SKM-1 treated with dmso at 0.1 percent for 144 hours (cell line): ENCODE measurements around the gene CENPH.
"Not testable (repeated sequence)": the region's sequence is repeated elsewhere in the genome, so short reads cannot be mapped to it uniquely, and the experiment has no call there.

Source experiments
- DNase-seq: peaks from one replicate; lab custom pipeline; 2025; ENCODE audit not compliant: unreplicated experiment; lab: John Stamatoyannopoulos, UW

The CENPH gene

GRCh38 chr5:69189162-69190086, at the start of gene CENPH:
Gene CENPH (plus strand): TSS chr5:69189583. CDS start chr5:69189635, 52 bp downstream.
- peak; percentile 90 for DNase-seq

GRCh38 chr5:69140239-69140638, 49.1 kb upstream of the CENPH start:
- DNase-seq, result not testable (repeated sequence)

- DNase-seq, result no peak
Measured at GRCh38 chr5:69140827-69141226, 48.6 kb upstream of the CENPH start.

GRCh38 chr5:69148576-69148975, 40.8 kb upstream of the CENPH start:
- DNase-seq, result not testable (repeated sequence)

GRCh38 chr5:69148981-69149675, 40.3 kb upstream of the CENPH start:
- no peak for DNase-seq

GRCh38 chr5:69149676-69150010, 39.7 kb upstream of the CENPH start:
- no peak for DNase-seq

- DNase-seq, result peak; percentile 97
Measured at GRCh38 chr5:69152731-69153130, 36.7 kb upstream of the CENPH start.

- DNase-seq, result no peak
Measured at GRCh38 chr5:69156456-69156855, 32.9 kb upstream of the CENPH start.

GRCh38 chr5:69158039-69158438, 31.3 kb upstream of the CENPH start:
- no peak for DNase-seq

- no peak for DNase-seq
Measured at GRCh38 chr5:69160651-69161050, 28.7 kb upstream of the CENPH start.

GRCh38 chr5:69166686-69167492, 22.5 kb upstream of the CENPH start, which contains the start of gene CCNB1:
Gene CCNB1 (plus strand): TSS chr5:69167150. CDS start chr5:69167263, 113 bp downstream.
- DNase-seq, result peak; percentile 98

GRCh38 chr5:69167493-69167855, 21.9 kb upstream of the CENPH start:
- DNase-seq, result no peak

- no peak for DNase-seq
Measured at GRCh38 chr5:69167929-69168328, 21.5 kb upstream of the CENPH start.

- DNase-seq, result no peak
Measured at GRCh38 chr5:69170495-69170894, 18.9 kb upstream of the CENPH start.

- DNase-seq, result no peak
Measured at GRCh38 chr5:69170969-69171368, 18.4 kb upstream of the CENPH start.

GRCh38 chr5:69181659-69182293, 7.6 kb upstream of the CENPH start:
- not testable (repeated sequence) for DNase-seq

GRCh38 chr5:69184621-69185020, 4.8 kb upstream of the CENPH start:
- no peak for DNase-seq

GRCh38 chr5:69187342-69187741, 2.0 kb upstream of the CENPH start:
- no peak for DNase-seq

- DNase-seq, result no peak
Measured at GRCh38 chr5:69188811-69189161, 597 bp upstream of the CENPH start.

GRCh38 chr5:69202497-69202896, 13.1 kb downstream of the CENPH start:
- no peak for DNase-seq
